ENCODE measurements around the gene NXPH2.

NXPH2 gene

GRCh38 chr2:138723196-138723987 lies 56.8 kb downstream of the NXPH2 start:
- TF ChIP-seq CTCF (IDR thresholded peaks at IDR 0.05; ENCODE audit: low read depth, low read length, missing control alignments), result no peak
- no peaks in the 10 kb centered on the region for H3K27me3 ChIP-seq (replicated peaks)
- no peak overlapping the region for H3K27ac ChIP-seq
- in situ Hi-C loops (cut with HindIII; ENCODE audit: low pct_ligation_motif_present, low sequenced_read_pairs), result no loop called here
- no peak overlapping the region for H3K4me3 ChIP-seq (ENCODE audit: low read depth, low read length)
- DNase-seq, result no peak
- H3K36me3 ChIP-seq (replicated peaks), result no peaks in the 10 kb centered on the region

GRCh38 chr2:138722316-138722715 lies 57.9 kb downstream of the NXPH2 start:
- Histone ChIP-seq H3K27me3 (replicated peaks) (no peaks in the 10 kb centered on the region), H3K27ac (no peak overlapping the region), H3K36me3 (replicated peaks) (no peaks in the 10 kb centered on the region), H3K4me3 (ENCODE audit: low read depth, low read length) (no peak overlapping the region)
- TF ChIP-seq CTCF (IDR thresholded peaks at IDR 0.05; ENCODE audit: low read depth, low read length, missing control alignments), result no peak
- in situ Hi-C loops (cut with HindIII; ENCODE audit: low pct_ligation_motif_present, low sequenced_read_pairs), result no loop called here
- no peak for DNase-seq

GRCh38 chr2:138720035-138720838 lies 60.0 kb downstream of the NXPH2 start:
- no peak for DNase-seq
- H3K36me3 ChIP-seq (replicated peaks), result no peaks in the 10 kb centered on the region
- no peak overlapping the region for H3K4me3 ChIP-seq (ENCODE audit: low read depth, low read length)
- in situ Hi-C loops (cut with HindIII; ENCODE audit: low pct_ligation_motif_present, low sequenced_read_pairs), result no loop called here
- no peaks in the 10 kb centered on the region for H3K27me3 ChIP-seq (replicated peaks)
- H3K27ac ChIP-seq, result no peak overlapping the region
- TF ChIP-seq CTCF (IDR thresholded peaks at IDR 0.05; ENCODE audit: low read depth, low read length, missing control alignments), result no peak

- Histone ChIP-seq H3K27me3 (replicated peaks) (no peaks in the 10 kb centered on the region), H3K27ac (no peak overlapping the region), H3K4me3 (ENCODE audit: low read depth, low read length) (no peak overlapping the region), H3K36me3 (replicated peaks) (no peaks in the 10 kb centered on the region)
- no peak for DNase-seq
- TF ChIP-seq CTCF (IDR thresholded peaks at IDR 0.05; ENCODE audit: low read depth, low read length, missing control alignments), result no peak
- in situ Hi-C loops (cut with HindIII; ENCODE audit: low pct_ligation_motif_present, low sequenced_read_pairs), result no loop called here
Observed at GRCh38 chr2:138718405-138718804, 61.8 kb downstream of the NXPH2 start.

GRCh38 chr2:138716183-138716582 lies 64.0 kb downstream of the NXPH2 start:
- TF ChIP-seq CTCF (IDR thresholded peaks at IDR 0.05; ENCODE audit: low read depth, low read length, missing control alignments), result peak; percentile 30

More at GRCh38 chr2:138716183-138716582, 64.0 kb downstream of the NXPH2 start:
- Histone ChIP-seq H3K27me3 (replicated peaks) (no peaks in the 10 kb centered on the region), H3K27ac (no peak overlapping the region), H3K4me3 (ENCODE audit: low read depth, low read length) (no peak overlapping the region), H3K36me3 (replicated peaks) (no peaks in the 10 kb centered on the region)
- DNase-seq, result no peak
- in situ Hi-C loops (cut with HindIII; ENCODE audit: low pct_ligation_motif_present, low sequenced_read_pairs), result no loop called here

Data from brain microvascular endothelial cell (primary cell).